GM06990 (cell line): ENCODE data around the gene DSP.

ENCODE experiments used
- DNase-seq: peaks from one replicate; pipeline ENCODE4 v3.0.0-alpha.2; 2011; ENCODE audit not compliant: insufficient read length; ENCODE audit errors: extremely low read depth
- H3K27me3 ChIP-seq: replicated peaks from 2 replicates; pipeline ENCODE4 v1.6.0; 2011; ENCODE audit warnings: low read length; ENCODE audit not compliant: control insufficient read depth, insufficient read depth
- H3K36me3 ChIP-seq: 2 replicates; pipeline ENCODE4 v1.5.1; 2011; ENCODE audit warnings: low read length; ENCODE audit not compliant: control insufficient read depth, insufficient read depth
- H3K4me3 ChIP-seq: replicated peaks from 2 replicates; pipeline ENCODE4 v1.5.1; 2011; ENCODE audit warnings: low read depth, mild to moderate bottlenecking, control low read depth, low read length
- CTCF ChIP-seq: IDR thresholded peaks from 2 replicates; pipeline ENCODE4 v1.5.1; 2011; ENCODE audit warnings: low read length, control low read depth, mild to moderate bottlenecking, inconsistent platforms; ENCODE audit not compliant: insufficient read depth, poor library complexity, severe bottlenecking

Gene DSP

GRCh38 chr6:7617801-7618764 lies 76.6 kb downstream of the DSP start:
- Histone ChIP-seq H3K4me3 (no peak overlapping the region), H3K27me3 (no peaks in the 10 kb centered on the region; the same call in 1 of the 2 replicates), H3K36me3 (no peaks in the 10 kb centered on the region)
- TF ChIP-seq CTCF: peak; percentile 35
- DNase-seq: no peak

GRCh38 chr6:7621761-7622160 lies 80.3 kb downstream of the DSP start:
- Histone ChIP-seq H3K4me3 (no peak overlapping the region), H3K27me3 (no peaks in the 10 kb centered on the region; the same call in 1 of the 2 replicates), H3K36me3 (no peaks in the 10 kb centered on the region)
- TF ChIP-seq CTCF: no peak
- DNase-seq: no peak

- H3K27me3 ChIP-seq: no peaks in the 10 kb centered on the region; the same call in 1 of the 2 replicates
- H3K4me3 ChIP-seq: no peak overlapping the region
- no peak for TF ChIP-seq CTCF
- no peaks in the 10 kb centered on the region for H3K36me3 ChIP-seq
- no peak for DNase-seq
Measured at GRCh38 chr6:7624796-7625710, 83.6 kb downstream of the DSP start.

- TF ChIP-seq CTCF: no peak
- no peak for DNase-seq
- Histone ChIP-seq H3K4me3 (no peak overlapping the region), H3K27me3 (no peaks in the 10 kb centered on the region; the same call in 1 of the 2 replicates), H3K36me3 (no peaks in the 10 kb centered on the region)
Measured at GRCh38 chr6:7628479-7628878, 87.0 kb downstream of the DSP start.

- no peaks in the 10 kb centered on the region for H3K36me3 ChIP-seq
- no peak overlapping the region for H3K4me3 ChIP-seq
- H3K27me3 ChIP-seq: no peaks in the 10 kb centered on the region; the same call in 1 of the 2 replicates
- TF ChIP-seq CTCF: no peak
- DNase-seq: no peak
Measured at GRCh38 chr6:7628909-7629308, 87.4 kb downstream of the DSP start.
